ENCODE results near the gene MFGE8. TPM values are rescaled to one million over a fixed set of nuclear protein-coding genes. Genes with fewer than 3 reads are reported as not detected.
A peak's percentile ranks its signal among the peaks of the same experiment; 100 is the strongest.

The MFGE8 gene
- total RNA-seq, 1 experiment from 2014 or later, result 27.6 TPM

DNA sequence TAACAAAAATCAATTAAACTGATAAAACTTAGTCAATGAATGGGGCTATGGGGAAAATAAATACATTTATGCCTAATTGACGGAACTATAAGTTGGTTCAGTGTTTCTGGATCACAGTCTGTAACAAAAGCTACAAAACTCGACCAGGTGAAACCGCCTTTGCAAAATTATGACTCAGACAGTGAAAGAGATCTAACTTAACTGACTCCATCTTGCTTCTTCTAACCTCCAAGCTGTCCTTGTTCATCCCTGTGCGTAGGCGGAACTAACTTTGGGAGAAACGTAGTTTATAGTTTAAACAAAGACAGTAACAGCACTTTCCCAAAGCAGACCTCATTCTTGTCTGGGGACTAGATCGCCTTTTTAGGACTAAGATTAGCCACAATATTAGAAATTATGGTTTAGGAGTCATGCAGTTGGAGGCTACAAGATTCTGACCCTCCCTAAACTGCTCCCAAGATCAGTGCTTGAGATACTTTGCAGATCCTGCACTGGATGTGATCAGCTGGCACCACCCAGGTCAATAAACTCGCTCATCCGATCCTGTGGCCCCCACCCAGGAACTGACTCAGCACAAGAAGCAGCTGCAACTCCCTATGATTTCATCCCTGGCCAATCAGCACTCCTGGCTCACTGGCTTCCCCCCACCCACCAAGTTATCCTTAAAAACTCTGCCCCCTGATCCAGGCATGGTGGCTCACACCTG, 7.2 kb upstream of the MFGE8 start:
- DNase-seq (ENCODE audit: low read depth), result peak; percentile 32

DNA sequence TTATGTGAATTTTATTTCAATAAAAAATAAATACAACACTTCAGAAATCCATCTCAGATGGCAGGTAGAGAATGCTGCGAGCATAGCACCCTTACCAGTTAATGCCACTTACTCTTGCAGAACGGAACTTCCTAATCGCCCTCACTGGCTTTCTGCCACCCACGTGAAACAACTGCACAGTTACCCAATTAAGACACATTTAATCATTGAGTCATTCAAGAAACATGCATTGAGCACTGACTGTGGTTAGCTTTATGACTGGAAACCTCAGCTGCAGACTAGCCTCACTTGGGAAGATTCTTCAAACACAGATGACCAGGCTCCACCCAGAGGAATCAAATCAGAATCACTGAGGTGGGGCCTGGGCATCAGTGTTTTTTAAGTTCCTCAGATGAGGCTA, 5.6 kb upstream of the MFGE8 start:
- DNase-seq (ENCODE audit: low read depth), result peak; percentile 98

DNA sequence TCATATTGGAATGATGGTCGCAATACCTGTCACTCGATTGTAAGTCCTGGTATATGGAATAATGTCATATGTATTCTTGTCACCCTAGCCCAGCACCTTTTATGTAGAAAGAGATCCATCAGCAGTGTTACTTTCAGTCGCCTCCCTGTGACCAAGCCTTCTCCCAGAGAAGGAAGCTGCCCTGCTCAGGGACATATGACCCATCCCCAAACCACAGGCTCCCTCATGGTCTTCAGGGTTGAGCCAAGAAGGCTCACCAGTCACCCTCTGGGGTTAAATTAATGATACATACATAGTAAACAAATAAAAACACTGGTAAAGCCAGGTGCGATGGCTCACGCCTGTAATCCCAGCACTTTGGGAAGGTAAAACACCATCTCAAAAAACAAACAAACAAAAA, 4.6 kb upstream of the MFGE8 start:
- no peak for DNase-seq (ENCODE audit: low read depth)

DNA sequence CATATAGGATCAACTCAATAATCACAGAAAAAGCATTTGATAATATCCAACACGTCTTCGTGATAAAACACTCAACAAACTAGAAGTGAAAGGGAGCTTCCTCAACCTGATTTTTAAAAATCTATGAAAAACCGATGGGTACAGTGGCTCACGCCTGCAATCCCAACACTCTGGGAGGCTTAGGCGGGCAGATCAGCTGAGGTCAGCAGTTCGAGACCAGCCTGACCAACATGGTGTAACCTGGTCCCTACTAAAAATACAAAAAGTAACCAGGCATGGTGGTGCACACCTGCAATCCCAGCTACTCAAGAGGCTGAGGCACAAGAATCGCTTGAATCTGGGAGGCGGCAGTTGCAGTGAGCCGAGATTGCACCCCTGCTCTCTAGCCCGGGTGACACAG, 2.2 kb upstream of the MFGE8 start:
- no peak for DNase-seq (ENCODE audit: low read depth)

DNA sequence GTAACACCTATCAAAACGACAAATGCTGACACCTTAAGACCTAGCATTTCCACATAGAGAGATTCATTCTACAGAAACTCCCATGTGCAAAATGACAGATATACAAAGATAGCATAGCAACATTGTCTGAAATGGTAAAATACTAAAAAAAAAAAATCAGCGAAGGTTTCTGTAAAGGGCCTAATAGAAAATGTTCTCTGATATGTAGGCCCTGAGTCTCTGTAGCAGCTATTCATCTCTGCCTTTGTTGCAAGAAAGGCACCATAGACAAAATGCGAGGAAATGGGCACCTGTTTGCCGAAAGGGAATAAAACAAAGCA, 631 bp upstream of the MFGE8 start:
- DNase-seq (ENCODE audit: low read depth), result no peak

DNA sequence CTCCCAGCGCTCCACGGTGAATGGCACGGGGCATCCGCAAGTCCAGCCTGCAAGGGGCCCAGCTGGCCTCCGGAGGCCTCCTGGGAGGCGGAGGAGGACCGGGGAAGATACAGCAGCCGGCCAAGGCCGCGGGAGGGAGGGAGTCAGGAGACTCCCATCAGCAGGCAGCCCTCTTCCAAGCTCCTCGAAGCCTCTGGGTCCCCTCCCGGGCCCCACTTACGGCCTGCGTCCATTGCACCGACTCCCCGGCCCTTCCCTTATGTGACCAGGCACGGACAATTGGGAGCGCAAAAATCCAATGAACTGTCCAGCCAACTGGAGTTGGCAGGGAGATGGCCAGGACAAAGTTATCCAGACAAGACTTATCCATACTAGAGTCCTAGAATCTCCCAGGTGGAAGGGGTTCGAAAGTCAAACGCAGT, 668 bp downstream of the MFGE8 start:
- DNase-seq (ENCODE audit: low read depth), result no peak

DNA sequence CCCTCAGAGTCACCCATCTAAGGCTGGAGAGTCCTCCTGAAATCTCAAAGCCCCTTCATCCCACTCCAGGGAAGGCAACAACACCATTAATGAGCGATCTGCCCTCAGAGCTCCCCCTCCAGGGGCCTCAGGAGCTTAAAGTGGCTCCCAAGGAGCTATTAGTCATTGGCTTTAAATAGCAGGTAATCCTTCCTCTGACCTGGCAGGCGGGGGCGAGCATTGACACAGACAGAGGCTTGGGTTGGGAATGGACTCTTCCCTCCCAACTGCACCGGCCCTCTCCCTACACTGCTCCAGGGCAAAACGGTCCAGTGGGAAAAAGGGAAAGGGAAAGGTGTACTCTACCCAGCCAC, 1.4 kb downstream of the MFGE8 start:
- peak; percentile 32 for DNase-seq (ENCODE audit: low read depth)

DNA sequence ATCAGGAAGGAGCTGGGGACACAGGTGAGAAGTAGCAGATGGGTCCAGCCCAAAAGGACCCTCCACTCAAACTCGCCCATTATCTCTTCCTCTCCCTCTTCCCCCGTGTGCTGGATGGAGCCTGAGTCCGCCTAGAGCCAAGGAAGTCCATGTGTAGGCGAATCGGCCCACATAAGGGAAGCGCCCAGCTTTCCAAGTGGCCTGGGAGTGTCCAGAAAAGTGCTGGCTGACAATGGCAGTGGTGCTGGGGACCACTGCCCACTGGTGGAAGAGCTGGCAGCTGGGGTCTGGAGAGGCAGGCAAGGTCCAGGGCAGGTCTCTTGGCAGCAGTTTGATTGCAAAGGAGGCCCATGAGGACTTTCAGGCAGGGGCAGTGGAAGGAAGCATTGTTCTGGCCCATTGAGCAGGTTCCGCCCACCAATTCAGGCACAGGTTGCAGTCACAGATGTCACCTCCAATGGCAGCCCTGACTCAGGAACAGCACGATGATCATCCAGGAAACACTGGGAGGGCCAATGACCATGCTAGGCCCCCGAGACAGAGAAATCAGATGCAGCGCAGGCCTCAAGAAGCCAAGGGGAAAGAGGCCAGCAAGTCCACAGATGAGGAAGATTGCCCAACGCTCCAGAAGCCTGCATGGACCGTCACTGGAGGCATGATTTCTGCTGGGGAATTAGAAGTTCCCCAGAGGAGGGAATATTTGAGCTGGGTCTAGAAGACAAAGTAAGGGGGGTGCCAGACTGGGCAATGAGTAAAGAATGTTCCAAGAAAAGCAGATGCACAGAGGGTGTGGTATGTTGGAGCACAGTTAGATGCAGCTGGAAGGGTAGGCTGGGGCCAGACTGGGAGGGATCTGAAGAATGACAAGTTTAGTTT, 3.0 kb downstream of the MFGE8 start:
- no peak for DNase-seq (ENCODE audit: low read depth)

DNA sequence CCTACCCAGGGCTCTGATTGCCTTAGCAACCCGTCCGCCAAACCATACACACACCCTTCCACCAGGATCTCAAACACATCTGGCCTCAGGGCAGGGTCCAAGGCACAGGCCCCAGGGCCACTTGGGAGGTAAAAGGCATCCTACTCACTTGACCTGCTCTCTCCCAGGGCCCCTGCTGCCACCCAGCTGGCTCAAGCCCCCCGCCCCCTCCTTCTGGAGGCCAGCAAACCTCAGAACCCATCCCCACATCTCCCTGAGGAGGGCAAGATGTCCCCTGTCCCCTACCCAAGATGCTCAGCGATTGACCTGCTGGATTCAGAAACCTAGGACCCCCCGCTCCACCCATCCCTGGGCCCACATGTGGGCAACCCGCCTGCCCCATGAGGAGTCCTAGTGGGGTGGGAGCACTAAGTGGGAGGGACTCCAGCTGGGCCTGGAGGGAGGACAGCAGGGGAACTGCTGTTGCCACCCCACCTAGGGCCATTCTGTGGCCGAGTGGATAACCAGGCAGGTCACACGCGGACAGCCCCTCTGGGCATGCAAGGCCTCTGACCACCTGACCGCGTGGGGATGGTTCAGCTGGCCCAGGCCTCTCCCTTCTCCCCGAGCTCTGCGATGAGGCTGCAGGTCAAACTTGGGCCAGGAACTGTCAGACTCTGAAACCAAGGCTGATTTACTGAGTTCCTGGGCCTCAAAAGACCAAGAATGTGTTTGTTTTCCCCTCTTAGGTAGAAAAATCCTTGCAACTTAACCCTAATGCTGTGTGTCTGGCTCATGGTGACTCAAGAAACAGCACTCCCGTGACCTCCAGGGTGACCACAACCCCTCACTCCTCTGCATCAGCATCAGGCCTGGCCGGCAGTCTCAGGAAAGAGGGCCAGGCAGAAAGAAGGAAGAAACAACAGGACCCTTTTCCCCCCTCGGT, 4.2 kb downstream of the MFGE8 start:
- no peak for DNase-seq (ENCODE audit: low read depth)

DNA sequence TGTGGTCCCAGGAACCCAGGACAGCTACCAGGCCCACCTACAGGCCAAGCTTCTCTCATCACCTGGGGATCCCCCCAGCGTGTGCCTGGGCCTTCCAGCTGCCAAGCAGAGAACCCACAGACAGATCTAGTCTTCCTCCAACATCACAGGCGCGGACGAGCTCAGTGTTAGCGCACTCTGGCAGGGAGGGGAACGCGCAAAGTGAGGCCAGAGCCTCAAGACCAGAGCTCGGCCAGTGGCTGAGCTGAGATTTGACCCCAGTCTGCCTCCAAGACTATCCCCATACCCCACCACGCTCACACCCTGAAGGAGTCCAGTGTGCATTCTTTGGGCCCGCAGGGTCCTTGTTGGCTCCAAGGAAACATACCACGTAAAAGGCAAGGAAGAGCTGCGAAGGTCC, 5.1 kb downstream of the MFGE8 start:
- no peak for DNase-seq (ENCODE audit: low read depth)

DNA sequence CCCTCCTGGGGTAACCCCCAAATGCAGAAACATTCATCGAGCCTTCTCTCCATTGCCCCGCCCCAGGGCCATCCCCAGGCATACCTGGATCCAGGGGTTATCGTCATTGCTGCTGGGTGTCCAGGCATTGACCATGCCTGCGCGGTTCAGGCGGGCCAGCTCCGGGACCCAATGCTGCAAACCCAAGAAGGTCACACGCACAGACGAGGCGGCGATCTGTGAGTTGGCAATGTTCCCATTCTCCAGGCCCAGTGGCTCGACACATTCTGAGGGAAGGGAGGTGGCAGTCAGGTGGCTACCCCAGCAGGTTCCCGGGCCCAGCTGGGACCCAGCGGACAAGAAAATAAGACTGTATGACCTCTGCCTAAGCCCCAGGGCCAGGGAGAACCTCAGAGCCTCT, 6.1 kb downstream of the MFGE8 start:
- no peak for DNase-seq (ENCODE audit: low read depth)

DNA sequence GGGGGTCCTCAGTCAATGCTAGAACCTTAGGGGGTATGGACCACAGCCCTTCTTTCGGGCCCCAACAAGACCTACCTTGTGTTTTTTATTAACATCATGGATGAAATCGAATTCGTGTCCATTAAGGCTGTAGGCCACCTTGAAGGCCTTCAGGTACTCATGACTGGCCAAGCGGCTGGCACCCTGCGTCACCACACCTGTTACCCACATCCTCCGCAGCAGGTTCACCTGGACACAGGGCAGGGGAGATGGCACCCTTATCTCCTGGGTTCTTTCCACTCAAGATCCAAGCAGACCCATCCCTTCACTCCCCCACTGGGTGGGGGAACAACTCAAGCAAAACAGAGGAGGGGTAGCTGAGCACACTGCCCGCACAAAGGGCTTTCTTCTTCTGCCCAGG, 6.6 kb downstream of the MFGE8 start:
- no peak for DNase-seq (ENCODE audit: low read depth)

DNA sequence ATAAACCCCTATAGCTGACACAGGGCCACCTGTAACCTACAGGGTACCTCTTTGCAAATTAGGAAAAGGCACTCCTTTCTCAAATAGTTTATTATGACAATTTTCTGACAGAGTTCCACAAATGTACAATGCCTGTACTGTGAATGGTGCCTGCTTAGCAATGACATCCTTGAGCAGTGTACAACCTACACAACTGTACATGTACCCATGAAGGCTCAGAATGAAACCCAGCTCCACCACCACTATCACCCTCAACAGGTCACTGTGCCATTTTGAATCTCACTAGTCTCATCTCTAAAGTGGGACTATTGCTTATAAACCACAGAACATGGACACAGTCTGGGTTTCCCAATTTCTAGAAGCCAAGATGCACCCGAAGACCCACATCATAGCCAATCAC, 7.0 kb downstream of the MFGE8 start:
- DNase-seq (ENCODE audit: low read depth), result no peak

DNA sequence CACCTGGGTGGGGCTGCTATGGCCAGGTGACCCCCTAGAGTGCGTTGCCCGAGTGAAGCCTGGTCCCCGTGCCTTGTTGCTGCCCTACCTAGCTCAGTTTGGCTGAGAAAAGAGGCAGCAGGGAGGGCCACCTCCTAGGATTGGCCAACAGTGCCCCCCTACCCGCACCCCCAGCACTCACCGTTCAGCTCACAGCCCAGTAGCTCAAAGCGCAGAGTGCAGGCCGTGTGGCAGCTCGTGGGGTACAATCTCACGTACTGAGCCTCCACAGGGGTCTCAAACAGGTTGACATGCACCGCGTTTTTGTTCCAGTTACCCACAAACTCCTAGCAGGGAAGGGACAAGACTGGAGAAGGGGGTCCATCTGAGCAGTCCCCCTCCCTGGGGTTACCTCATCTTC, 7.6 kb downstream of the MFGE8 start:
- no peak for DNase-seq (ENCODE audit: low read depth)

DNA sequence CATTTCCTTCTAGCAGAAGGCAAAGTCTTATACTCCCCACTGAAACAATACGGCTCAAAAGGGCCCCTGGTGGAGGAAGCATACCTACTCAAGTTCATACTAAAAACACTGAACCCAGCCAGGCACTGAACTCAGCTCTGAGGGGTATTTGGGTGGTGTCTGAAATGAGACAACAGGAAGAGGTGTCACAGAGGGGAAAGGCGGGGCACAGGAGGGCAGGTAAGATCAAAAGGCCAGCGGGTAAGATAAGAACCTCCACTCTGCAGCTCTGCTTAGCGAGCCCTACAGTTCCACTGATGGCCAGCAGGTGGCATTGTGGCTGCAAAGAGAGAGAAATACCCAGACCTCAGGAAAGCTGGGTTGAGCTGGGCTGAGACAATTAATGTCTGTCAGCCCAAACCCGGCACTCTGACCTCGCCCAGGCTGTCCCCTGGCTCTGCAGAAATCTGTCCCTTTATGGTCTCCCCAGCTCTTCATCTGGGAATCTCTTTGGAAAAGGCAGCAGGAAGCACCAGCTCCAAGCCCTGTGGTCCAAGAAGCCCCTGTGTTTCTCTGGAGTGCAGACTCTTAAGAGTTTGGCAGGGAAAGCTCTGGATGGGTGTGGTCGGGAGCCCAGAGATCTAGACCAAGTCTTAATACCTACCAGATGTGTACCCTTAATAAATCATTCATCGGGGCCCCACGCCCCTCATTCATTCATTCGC, 8.4 kb downstream of the MFGE8 start:
- peak; percentile 67 for DNase-seq (ENCODE audit: low read depth)

DNA sequence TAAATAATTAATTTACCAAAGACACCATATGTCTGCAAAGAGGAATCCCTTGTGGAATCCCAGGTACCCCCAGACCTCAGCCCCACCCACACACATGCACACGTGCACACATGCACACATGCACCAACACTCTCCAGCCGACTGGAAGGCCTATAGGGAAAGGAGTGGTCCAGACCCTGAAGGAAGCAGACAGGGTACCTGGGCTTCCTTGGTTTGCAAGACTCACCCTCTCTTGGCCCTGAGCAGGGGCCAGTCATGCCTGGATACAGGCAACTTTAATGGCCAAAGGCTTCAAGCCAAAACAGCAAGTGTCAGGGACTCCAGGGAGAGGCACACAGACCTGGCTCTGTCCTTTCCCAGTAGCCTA, 8.9 kb downstream of the MFGE8 start:
- no peak for DNase-seq (ENCODE audit: low read depth)

DNA sequence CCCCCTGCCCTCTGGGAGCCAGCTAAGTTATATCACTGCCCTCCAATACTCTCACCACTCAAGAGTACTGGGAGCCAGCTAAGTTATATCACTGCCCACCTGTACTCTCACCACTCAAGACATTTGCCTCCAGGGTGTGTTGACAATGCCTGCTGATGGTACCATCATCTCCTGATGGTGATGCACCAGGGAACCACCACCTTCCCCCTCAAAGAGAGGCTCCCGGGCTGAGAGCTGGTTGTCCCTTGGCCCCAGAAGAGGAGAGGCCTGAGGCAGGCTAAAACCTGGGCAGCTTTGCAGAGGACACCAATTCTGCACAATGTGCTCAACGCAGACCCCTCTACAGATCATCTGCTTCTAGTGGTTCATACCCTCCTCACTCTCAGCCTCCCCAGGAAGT, 10.3 kb downstream of the MFGE8 start:
- DNase-seq (ENCODE audit: low read depth), result no peak

DNA sequence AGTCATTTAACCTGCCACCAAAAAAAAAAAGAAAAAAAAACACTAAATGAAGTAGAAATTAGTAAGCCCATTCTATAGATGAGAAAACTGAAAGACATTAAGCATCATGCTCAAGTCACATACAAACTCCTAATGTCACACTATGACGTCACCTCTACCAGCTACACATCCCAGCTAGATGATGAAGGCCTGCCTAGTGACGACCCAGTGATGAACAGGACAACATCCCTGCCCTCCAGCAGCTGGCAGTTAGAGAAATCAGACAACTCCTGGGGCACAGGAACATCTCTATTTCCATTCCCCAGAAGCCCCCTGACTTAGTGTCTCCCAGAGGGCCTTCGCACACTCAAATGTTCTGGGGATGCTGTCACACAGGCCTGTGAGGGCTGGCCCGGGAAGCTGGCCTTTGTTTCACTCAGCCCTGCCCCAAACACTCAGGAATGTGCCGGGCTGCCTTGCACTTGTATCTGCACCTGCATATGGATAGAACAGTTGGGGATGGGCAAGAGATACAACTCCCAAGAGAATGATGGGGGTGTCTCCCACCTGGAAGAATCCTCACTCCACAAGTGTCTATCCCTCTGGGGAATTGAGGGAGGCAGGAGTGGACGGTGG, 10.9 kb downstream of the MFGE8 start:
- DNase-seq (ENCODE audit: low read depth), result no peak

DNA sequence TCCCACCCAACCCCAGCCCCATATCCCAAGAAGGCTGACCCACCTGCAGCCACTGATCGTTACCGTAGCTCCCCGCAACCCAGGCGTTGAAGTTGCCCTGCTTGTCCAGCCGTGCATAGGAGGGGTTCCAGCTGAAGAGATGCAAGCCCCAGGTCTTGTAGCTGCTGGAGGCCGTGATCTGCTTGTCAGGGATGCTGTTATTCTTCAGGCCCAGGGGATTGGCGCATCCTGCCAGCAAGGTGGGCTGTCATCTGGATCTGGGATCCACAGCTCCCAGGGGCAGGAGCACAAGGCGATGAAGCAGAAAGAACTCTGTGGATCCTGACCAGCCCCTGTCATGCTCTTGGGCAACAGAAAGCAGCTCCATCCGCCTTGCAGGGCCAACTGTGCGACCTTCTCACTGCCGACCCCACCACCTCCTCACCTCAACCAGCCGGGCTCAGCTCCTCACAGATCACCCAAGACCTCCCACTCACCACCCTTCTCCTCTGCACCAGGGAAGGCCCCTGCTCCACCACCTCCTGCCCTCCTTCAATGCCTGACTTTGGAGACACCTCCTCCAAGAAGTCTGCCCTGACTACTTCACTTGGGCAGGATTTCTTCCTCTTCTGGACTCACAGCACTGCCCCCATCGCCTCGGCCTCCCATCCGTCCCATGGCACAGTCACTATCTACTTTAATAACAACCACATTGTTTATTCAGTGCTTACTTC, 11.5 kb downstream of the MFGE8 start:
- DNase-seq (ENCODE audit: low read depth), result no peak

DNA sequence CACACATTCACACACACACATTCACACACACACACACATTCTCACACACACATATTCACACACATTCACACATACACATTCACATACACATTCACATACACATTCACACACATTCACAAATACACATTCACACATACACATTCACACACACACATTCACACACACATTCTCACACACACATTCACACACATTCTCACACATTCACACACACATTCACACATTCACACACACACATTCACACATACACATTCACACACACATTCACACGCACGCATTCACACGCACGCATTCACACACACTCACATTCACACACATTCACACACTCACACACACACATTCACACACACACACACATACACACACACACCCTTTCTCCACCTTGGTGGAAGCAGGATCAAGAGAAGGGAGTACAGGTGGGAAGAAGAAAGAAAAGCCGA, 12.2 kb downstream of the MFGE8 start:
- no peak for DNase-seq (ENCODE audit: low read depth)
